Activated CD4-positive, alpha-beta T cell treated with anti-CD3 and anti-CD28 coated beads for 1 hour (primary cell): ENCODE data around the gene DNAL1.
A peak's percentile ranks its signal among the peaks of the same experiment; 100 is the strongest.
"Not testable (repeated sequence)": the region's sequence is repeated elsewhere in the genome, so short reads cannot be mapped to it uniquely, and the experiment has no call there.

Experiments
- DNase-seq: peaks from one replicate; pipeline ENCODE4 v3.0.0-alpha.2; 2020

Gene DNAL1

DNA sequence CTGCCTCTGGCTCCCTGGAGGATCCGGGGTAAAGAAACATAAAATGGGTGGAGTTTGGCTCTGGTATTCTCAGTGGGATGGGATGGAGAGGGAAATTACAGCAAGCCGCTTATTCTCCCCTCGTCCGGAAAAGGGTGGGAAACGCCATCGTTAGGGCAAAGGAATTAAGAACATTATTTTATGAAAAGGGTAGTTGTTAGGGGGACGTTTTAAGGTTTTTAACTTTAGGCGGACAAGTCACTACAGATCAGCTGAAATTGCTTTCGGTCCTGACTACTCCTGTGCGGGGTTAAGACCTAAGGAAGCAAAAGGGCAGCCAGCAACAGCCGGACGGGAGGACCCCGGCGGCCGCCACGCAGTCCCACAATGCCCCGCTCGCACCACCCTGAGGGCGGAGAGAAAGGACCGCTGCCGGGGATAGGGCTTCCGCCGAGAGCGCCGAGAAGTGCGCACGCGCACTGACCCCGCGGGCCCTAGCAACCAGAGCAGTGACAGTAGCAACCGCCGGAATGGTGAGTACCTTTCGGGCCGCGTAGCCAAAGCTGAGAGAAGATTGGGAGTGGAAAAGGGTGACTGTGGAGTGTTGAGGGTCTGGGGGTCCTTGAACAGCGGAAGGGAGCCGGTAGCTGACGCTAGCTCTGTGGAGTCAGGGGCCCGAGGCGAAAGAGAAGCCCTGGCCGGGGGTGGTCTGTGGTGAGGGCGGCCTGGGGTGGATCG lies at the start of gene DNAL1:
Gene DNAL1, plus strand, starts transcription at position 456 of the 717 bp plus-strand sequence. Its CDS starts 54 bp downstream, at position 510.
- DNase-seq, result peak; percentile 84

DNA sequence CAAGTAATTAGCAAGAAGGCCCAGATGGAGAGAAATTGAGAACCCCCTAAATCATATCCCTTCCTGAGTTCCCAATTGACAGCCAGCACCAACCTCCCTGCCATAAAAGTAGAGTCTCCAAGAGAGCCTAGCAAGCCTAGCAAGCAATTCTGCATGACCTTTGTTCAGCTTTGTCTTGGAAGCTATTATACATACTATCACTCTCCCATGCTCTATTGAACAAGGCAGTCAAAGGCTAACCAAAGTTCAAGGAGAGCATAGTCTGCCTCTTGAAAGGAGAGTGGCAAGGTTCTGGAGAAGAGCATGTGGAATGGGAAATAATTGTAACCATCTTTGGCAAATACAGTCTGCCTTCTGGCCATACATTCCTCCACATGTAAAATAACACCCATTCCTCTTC lies 45.3 kb upstream of the DNAL1 start:
- no peak for DNase-seq

GRCh38 chr14:73602994-73603393 lies 41.8 kb upstream of the DNAL1 start:
- no peak for DNase-seq

- no peak for DNase-seq
These were observed 38.5 kb upstream of the DNAL1 start for GRCh38 chr14:73606271-73606670.

GRCh38 chr14:73607241-73607640 lies 37.5 kb upstream of the DNAL1 start:
- DNase-seq, result no peak

DNA sequence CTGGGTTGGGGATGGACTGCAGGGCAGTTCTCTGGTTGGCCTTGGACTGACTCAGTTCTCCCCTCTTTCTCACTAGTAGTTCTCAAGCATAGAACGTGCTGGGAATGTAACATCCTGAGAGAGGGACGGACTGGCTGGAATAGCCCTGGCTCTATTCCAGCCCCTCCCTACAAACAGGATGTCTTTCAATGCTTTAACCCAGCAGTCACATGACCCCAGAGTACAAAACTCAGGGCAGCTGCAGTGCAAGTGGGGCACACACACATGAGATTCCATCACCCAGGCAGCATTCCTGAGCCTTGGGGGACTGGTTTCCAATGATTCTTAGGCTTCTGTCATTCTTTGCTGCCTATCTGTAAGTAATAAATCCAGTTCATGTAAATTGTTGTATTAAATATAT lies 34.1 kb upstream of the DNAL1 start:
- no peak for DNase-seq

GRCh38 chr14:73612339-73613045 lies 32.3 kb upstream of the DNAL1 start, which contains the start of gene ACOT6:
TSS of gene ACOT6 (plus strand) at chr14:73612517. CDS start at chr14:73612572, 55 bp downstream.
- peak; percentile 52 for DNase-seq

DNA sequence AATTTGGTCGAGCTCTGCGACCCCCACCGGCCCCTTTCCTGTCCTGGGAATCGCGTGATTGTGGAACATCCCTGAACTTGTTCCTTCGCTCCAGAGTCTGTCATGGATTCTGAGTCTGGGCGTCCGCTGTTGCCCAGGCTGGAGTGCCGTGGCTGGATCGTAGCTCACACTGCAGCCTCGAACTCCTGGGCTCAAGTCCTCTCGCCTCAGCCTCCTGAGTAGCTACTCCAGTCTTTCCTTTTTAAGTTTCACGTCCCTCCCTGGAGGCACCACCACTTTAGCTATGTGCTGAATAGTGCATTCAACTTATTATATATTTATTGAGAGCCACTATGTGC lies 31.8 kb upstream of the DNAL1 start:
- DNase-seq, result no peak

DNA sequence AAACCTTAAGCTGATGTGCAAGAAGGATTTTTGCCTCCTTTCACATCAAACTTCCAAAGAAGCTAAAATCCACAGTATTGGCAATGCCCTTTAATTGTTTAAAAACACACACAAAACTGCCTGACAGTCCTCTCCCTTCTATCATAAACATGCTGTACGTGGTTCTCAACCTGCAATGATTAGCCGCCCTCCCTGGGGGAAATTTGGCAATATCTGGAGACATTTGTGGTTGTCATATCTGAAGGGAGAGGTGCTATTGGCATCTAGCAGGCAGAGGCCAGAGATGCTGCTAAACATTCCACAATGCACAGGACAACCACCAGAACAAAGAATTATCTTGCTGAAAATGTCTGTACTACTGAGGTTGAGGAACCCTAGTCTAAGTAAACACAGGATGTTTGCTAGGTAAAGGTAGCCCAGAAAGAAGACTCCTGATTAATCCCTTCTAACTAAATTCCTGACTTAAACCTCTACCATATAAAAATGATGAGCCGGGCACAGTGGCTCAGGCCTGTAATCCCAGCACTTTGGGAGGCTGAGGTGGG lies 31.3 kb upstream of the DNAL1 start:
- no peak for DNase-seq

DNA sequence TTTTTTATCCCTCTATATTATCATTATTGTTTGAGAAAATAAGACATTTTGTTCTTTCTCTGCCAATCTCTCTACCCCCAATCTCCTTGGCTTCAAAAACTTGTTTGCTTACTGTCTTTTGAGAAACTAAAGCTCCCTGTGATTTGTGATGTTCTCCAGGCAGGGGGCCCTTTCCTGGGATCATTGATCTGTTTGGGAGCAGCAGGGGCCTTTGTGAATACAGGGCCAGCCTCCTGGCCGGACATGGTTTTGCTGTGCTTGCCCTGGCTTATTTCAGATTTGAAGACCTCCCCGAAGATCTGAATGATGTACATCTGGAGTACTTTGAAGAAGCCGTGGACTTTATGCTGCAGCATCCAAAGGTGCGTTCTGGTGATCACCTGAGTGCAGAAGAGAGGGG lies 28.0 kb upstream of the DNAL1 start:
- no peak for DNase-seq

DNA sequence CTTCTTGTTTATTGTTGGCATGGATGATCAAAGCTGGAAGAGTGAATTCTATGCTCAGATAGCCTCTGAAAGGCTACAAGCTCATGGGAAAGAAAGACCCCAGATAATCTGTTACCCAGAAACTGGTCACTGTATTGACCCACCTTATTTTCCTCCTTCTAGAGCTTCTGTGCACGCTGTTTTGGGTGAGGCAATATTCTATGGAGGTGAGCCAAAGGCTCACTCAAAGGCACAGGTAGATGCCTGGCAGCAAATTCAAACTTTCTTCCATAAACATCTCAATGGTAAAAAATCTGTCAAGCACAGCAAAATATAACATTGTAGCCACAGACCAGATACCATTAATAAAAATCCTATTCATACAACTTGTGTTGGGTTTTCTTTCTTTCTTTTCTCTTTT lies 25.3 kb upstream of the DNAL1 start:
- DNase-seq, result no peak

- DNase-seq, result no peak
These were observed 24.5 kb upstream of the DNAL1 start for GRCh38 chr14:73620268-73620667.

DNA sequence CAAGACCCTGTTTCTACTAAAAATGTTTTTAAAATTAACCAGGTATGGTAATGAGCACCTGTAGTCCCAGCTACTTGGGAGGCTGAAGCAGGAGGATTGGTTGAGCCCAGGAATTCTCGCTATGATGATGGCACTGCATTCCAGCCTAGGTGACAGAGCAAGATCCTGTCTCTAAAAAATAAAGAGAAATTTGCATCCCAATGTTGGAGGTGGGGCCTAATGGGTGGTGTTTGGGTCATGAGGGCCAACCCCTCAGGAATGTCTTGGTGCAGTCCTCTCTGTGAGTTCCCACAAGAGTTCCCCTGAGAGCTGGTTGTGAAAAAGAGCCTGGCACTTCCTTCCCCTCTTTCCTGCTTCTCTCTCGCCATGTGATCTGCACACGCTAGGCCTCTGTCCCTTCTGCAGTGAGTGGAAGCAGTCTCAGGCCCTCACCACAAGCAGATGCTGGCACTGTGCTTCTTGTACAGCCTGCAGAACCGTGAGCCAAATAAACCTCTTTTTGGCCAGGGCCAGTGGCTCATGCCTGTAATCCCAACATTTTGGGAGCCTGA lies 21.2 kb upstream of the DNAL1 start:
- DNase-seq, result no peak

DNA sequence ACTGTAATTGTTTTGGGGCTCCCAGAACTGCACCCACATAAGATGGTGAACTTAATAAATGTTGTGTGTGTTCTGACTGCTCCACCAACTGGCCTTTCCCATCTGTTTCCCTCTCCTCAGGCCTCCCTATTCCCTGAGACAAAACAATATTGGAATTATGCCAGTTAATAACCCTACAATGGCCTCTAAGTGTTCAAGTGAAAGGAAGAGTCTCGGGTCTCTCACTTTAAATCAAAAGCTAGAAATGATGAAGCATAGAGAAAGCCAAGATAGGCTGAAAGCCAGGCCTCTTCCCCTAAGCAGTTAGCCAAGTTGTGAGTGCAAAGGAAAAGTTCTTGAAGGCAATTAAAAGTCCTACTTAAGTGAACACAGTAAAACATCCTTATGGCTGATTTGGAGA lies 19.1 kb upstream of the DNAL1 start:
- no peak for DNase-seq

DNA sequence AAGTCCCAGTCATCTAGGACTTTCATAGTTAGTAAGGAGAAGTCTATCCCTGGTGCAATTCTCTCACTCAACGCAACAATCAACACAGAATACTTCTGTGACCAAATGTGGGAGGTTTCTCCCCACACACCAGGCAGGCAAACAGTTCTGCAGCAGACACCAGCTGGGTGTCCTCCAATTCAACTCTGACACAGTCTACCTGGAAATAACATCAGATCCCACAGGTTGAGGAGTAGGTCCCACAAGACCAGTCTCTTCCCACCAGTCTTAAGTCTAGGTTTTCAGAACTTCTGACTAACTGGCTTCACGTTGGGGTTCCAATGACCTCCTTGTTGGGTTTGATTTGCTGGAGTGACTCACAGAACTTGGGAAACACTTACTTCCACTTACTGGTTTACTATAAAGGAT lies 17.6 kb upstream of the DNAL1 start:
- DNase-seq, result no peak

DNA sequence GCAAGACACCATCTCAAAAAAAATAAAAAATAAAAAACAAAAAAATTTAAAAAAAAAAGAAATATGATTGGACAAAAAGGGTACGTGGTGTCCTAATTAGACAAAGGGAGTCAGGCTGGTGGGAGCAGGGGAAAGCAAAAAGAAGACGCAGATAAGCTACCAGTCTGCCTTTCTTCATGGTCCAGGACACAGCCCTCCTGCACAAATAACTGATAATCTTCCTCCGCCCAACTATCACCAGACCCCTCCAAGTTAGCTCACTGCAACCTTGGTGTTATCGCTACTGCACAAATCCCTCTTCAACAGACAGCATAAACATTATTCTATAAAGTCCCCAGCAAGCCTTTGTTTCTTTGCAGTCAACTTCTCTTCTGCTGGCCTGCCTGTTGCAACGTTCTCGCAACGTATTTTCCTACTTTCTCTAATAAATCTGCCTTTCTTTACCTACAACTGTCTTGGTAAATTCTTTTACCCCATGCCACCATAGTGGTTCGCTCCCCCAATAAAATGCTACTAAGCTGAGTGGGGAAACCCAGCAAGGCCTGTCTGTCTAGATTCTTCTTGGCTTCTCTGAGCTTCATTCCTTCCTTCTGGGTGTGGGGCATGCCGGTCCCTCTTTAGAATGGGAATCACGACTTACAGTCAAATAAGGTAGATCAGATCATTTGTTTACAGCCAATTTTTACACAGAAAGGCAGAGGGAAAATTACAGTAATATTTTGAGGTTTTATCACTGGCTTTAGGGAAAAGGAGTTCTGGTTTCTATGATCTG lies 14.6 kb upstream of the DNAL1 start:
- no peak for DNase-seq

- DNase-seq, result peak; percentile 43
These were observed 11.4 kb upstream of the DNAL1 start for GRCh38 chr14:73633116-73634010.

GRCh38 chr14:73634011-73634833 lies 10.6 kb upstream of the DNAL1 start:
- no peak for DNase-seq

- DNase-seq, result not testable (repeated sequence)
These were observed 8.4 kb upstream of the DNAL1 start for GRCh38 chr14:73636355-73636754.

DNA sequence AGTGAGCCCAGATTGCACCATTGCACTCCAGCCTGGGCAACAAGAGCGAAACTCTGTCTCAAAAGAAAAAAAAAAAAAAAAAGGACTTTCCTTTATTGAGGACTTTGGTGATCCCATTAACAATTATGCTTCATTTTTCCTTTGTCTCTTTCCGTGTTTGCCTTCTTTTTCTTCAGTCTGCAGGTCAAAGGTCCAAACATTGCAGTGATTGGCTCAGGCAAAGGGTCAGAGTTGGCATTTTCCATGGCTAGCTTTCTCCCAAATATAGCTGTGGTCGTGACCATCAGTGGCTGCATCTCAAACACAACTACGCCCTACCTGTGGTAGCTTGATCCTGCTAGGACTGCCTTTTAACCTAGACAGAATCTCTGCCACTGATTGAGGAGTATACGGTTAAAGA lies 7.0 kb upstream of the DNAL1 start:
- no peak for DNase-seq

- DNase-seq, result no peak
These were observed 3.9 kb upstream of the DNAL1 start for GRCh38 chr14:73640796-73641365.
